Mucosa of rectum (tissue), 2 donors: ENCODE data around the gene NCOA6.

ENCODE experiments used
- H3K27ac ChIP-seq, 2 donors: one replicate each; pipeline ENCODE4 v1.7.0; 2013; ENCODE audit warnings: inconsistent platforms in 2 of 2, low read depth in 2 of 2, low read length in 2 of 2
- H3K27me3 ChIP-seq, 2 donors: one replicate each; pipeline ENCODE4 v1.7.0; 2013; ENCODE audit warnings: low read length in 2 of 2; ENCODE audit not compliant: control insufficient read depth in 2 of 2, insufficient read depth in 2 of 2
- H3K36me3 ChIP-seq, 2 donors: one replicate each; pipeline ENCODE4 v1.7.0; 2013; ENCODE audit warnings: low read length in 2 of 2; ENCODE audit not compliant: control insufficient read depth in 2 of 2, insufficient read depth in 2 of 2
- H3K4me1 ChIP-seq, 2 donors: one replicate each; pipeline ENCODE4 v1.7.0; 2013; ENCODE audit warnings: low read length in 2 of 2, mild to moderate bottlenecking in 1 of 2; ENCODE audit not compliant: control insufficient read depth in 2 of 2, insufficient read depth in 2 of 2
- H3K4me3 ChIP-seq, 2 donors: one replicate each; pipeline ENCODE4 v1.7.0; 2013; ENCODE audit warnings: low read length in 2 of 2
- H3K9ac ChIP-seq, 2 donors: one replicate each; pipeline ENCODE4 v1.7.0; 2013; ENCODE audit warnings: low read length in 2 of 2, low read depth in 1 of 2, mild to moderate bottlenecking in 1 of 2
- H3K9me3 ChIP-seq, 2 donors: one replicate each; pipeline ENCODE4 v1.7.0; 2013; ENCODE audit warnings: low read length in 2 of 2; ENCODE audit not compliant: control insufficient read depth in 2 of 2
- donor health status: healthy.
- donor health status: Normal muscosa, but diverticular disease.

The NCOA6 gene

GRCh38 chr20:34831936-34832335, 6.5 kb upstream of the NCOA6 start:
- no peaks in the 10 kb centered on the region for H3K4me1 ChIP-seq
- no peaks in the 10 kb centered on the region for H3K36me3 ChIP-seq
- no peak overlapping the region for H3K9ac ChIP-seq
- no peaks in the 10 kb centered on the region for H3K9me3 ChIP-seq
- H3K4me3 ChIP-seq = no peak overlapping the region
- H3K27me3 ChIP-seq = no peaks in the 10 kb centered on the region
- H3K27ac ChIP-seq = no peak overlapping the region

GRCh38 chr20:34829191-34829590, 3.7 kb upstream of the NCOA6 start:
- Histone ChIP-seq H3K36me3 (no peaks in the 10 kb centered on the region), H3K4me3 (no peak overlapping the region), H3K9me3 (no peaks in the 10 kb centered on the region), H3K27ac (no peak overlapping the region), H3K4me1 (peaks cover 0 to 9% of the 10 kb centered on the region in 2 donors), H3K27me3 (no peaks in the 10 kb centered on the region), H3K9ac (no peak overlapping the region)

- peaks cover 4 to 12% of the 10 kb centered on the region in 2 donors for H3K4me1 ChIP-seq
- H3K36me3 ChIP-seq = no peaks in the 10 kb centered on the region
- peak overlapping the region; percentile 82 to 87 for H3K9ac ChIP-seq
- peak overlapping the region; percentile 77 to 99 for H3K4me3 ChIP-seq
- no peaks in the 10 kb centered on the region for H3K9me3 ChIP-seq
- peak overlapping the region; percentile 86 to 88 for H3K27ac ChIP-seq
- no peaks in the 10 kb centered on the region for H3K27me3 ChIP-seq
Observed at GRCh38 chr20:34824806-34825529, 483 bp downstream of the NCOA6 start.

- Histone ChIP-seq H3K27ac (peak overlapping the region; percentile 86 to 88), H3K36me3 (no peaks in the 10 kb centered on the region), H3K9me3 (no peaks in the 10 kb centered on the region), H3K4me1 (peaks cover 4 to 12% of the 10 kb centered on the region in 2 donors), H3K27me3 (no peaks in the 10 kb centered on the region), H3K4me3 (peak overlapping the region; percentile 77 to 99), H3K9ac (peak overlapping the region; percentile 82 to 87)
Observed at GRCh38 chr20:34824452-34824805, 1.0 kb downstream of the NCOA6 start.

DNA sequence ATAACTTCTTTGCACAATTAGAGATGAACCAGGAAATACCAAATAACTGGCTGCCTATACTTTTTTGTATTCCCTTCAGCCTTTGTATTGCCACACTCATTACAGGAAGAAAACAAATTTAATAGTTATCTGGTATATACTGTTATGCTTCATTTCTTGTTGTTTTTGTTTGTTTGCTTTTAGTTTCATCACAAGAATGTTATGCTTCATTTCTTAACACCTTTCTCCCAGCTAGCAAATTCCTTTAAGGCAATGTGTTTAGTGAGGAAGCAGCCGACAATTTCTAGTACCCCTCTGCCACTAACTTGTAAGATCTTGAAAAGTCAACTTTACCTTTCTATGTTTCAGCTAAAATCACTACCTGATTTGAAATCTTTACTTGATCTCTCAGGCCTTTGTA, 1.4 kb downstream of the NCOA6 start:
- Histone ChIP-seq H3K4me1 (peaks cover 4 to 12% of the 10 kb centered on the region in 2 donors), H3K36me3 (no peaks in the 10 kb centered on the region), H3K27me3 (no peaks in the 10 kb centered on the region), H3K4me3 (peak overlapping the region; percentile 31 to 99), H3K9ac (peak overlapping the region; percentile 82 to 87), H3K9me3 (no peaks in the 10 kb centered on the region), H3K27ac (peak overlapping the region; percentile 86 to 88)

DNA sequence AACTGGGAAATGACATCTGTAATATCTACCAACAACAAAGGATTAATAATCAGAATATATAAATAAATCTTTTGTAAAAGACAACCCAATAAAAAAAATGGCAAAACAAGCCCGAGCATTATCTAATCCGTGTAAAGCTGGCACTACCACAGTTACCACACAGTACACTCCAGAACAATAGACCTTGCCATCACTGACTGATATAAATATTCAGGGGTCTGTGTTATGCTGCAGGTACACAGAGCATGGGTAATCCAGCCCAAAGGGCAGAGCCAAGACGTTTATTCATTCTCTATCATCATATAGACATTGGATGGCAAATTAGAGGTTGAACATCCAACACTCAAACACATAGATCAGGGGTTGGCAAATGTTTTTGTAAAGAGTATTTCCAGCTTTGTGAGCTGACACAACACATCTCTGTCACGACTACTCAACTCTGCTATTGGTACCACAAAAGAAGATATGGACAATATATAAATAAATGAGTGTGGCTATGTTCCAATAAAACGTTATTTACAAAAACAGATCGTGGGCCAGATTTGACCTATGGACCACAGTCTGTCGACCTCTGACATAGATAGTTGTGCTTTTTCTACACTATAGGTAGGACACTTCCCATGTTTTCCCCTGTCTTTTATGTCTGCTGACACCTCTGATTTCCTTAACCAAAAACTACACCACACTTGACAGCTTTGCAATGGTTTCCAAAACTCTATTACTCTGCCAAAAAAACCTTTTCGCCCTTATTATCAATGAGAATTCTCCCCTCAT, 4.5 kb downstream of the NCOA6 start:
- no peak overlapping the region for H3K27ac ChIP-seq
- no peaks in the 10 kb centered on the region for H3K27me3 ChIP-seq
- peaks cover 4 to 11% of the 10 kb centered on the region in 2 donors for H3K4me1 ChIP-seq
- H3K4me3 ChIP-seq = no peak overlapping the region
- no peaks in the 10 kb centered on the region for H3K9me3 ChIP-seq
- H3K9ac ChIP-seq = no peak overlapping the region
- H3K36me3 ChIP-seq = no peaks in the 10 kb centered on the region

DNA sequence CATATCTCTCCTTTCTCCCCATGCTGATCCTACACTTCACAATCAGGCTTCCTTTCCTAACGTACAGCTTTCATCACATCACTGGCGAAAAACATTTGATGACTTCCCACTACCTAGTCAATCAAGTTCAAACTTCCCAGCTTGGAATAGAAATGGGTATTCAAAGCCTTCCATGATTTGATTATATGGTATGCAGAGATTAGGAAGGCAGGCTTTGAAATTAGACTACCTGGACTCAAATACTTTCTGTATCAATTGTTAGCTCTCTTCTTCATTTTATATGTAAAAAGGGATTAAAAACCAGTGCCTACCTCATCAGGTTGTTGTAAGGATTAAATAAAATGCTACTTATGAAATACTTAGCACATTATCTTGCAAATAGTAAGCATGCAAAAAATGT, 7.7 kb downstream of the NCOA6 start:
- H3K36me3 ChIP-seq = no peaks in the 10 kb centered on the region
- H3K27ac ChIP-seq = no peak overlapping the region
- H3K4me1 ChIP-seq = peaks cover 0 to 2% of the 10 kb centered on the region in 2 donors
- no peaks in the 10 kb centered on the region for H3K27me3 ChIP-seq
- H3K9me3 ChIP-seq = no peaks in the 10 kb centered on the region
- no peak overlapping the region for H3K9ac ChIP-seq
- no peak overlapping the region for H3K4me3 ChIP-seq

DNA sequence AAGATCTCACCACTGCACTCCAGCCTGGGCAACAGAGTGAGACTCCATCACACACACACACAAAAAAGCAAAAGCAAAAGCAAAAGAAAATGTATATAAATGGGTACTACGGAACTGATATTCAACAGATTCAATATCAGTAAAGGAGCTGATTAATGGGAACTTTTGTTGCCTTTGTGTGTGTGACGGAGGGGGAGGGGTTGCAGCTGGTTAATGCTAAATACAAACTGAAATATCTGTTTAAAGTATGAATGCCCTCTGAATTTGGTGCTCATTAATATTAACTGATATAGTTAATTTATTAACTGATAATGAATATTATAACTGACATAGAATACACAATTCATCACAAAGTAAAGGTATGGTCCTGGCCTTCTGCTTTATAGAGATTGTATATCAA, 8.4 kb downstream of the NCOA6 start:
- Histone ChIP-seq H3K4me1 (no peaks in the 10 kb centered on the region), H3K27me3 (no peaks in the 10 kb centered on the region), H3K9me3 (no peaks in the 10 kb centered on the region), H3K27ac (no peak overlapping the region), H3K36me3 (no peaks in the 10 kb centered on the region), H3K4me3 (no peak overlapping the region), H3K9ac (no peak overlapping the region)

GRCh38 chr20:34815636-34816035, 9.8 kb downstream of the NCOA6 start:
- Histone ChIP-seq H3K9ac (no peak overlapping the region), H3K27ac (no peak overlapping the region)

GRCh38 chr20:34808583-34808982, 16.9 kb downstream of the NCOA6 start:
- Histone ChIP-seq H3K36me3 (peaks cover 0 to 2% of the 10 kb centered on the region in 2 donors), H3K27me3 (no peaks in the 10 kb centered on the region), H3K27ac (no peak overlapping the region), H3K9ac (no peak overlapping the region), H3K4me1 (no peaks in the 10 kb centered on the region), H3K9me3 (no peaks in the 10 kb centered on the region), H3K4me3 (no peak overlapping the region)

More at GRCh38 chr20:34815636-34816035, 9.8 kb downstream of the NCOA6 start:
- H3K9me3 ChIP-seq = no peaks in the 10 kb centered on the region
- H3K27me3 ChIP-seq = no peaks in the 10 kb centered on the region
- H3K4me3 ChIP-seq = no peak overlapping the region
- no peaks in the 10 kb centered on the region for H3K36me3 ChIP-seq
- no peaks in the 10 kb centered on the region for H3K4me1 ChIP-seq
